ENCODE results near the gene GPC1.

GPC1 gene

DNA sequence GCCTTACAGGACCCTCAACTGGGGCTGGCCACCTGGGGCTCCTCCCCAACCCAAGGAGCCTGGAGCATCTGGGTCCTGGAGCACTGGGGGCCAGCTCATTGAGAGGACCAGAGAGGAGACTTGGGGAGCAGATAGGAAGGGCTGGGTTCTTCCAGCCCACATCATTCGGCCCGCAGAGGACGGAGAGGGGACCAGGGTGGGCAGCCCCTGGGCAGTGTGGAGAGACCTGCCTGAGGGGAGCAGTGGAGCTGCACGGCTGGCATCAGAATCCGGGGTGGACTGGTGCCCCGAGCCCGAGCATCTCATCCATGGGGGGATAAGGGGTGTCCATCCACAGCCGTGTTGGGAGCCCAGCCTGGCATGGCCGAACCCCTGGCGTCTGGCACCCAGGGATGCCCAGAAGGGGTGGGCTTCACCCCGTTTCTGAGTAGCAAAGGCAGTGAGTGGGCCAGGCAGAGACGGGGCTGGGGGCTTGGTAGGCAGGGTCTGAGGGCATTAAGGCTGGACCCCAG is 11.3 kb downstream of the GPC1 start:
- DNase-seq = no peak

DNA sequence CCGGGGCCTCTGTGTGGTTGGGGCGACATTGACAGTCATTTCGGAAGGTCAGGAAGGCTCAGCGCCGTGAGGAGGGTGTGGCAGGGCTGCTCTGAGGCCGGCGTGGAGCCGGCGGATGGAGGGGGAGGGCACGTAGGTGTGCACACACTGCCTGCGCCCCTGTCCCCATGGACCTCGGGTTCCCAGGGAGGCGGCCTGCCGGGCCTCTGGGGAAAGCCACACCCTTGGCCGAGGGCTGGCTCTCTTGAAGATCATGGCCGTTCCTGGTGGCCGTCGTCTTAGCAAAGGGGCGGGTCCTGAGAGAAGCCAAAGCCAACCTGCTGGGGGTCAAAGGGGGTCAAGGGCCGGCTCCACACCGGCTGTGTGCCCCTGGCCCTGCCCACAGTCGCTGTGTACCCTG is 11.9 kb downstream of the GPC1 start:
- no peak for DNase-seq

DNA sequence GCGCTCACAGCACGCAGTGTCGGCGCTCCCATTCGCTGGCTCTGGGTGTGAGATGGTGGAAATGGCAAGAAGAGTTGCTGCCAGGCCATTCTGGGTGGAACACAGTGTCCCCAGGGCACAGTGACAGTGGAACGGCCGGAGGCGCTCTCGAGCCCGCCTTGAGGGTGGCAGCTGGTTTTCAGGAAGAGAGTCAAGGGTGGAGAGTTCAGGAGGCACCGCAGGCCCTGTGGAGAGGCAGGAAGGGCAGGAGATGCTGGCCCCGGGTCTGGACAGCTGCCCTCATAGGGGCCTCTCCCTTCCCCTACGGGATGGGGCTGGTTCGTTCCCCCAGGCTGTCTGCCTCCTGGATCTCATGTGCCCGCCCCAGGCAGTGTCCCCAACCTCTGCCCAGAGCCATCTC is 12.5 kb downstream of the GPC1 start:
- DNase-seq = no peak

DNA sequence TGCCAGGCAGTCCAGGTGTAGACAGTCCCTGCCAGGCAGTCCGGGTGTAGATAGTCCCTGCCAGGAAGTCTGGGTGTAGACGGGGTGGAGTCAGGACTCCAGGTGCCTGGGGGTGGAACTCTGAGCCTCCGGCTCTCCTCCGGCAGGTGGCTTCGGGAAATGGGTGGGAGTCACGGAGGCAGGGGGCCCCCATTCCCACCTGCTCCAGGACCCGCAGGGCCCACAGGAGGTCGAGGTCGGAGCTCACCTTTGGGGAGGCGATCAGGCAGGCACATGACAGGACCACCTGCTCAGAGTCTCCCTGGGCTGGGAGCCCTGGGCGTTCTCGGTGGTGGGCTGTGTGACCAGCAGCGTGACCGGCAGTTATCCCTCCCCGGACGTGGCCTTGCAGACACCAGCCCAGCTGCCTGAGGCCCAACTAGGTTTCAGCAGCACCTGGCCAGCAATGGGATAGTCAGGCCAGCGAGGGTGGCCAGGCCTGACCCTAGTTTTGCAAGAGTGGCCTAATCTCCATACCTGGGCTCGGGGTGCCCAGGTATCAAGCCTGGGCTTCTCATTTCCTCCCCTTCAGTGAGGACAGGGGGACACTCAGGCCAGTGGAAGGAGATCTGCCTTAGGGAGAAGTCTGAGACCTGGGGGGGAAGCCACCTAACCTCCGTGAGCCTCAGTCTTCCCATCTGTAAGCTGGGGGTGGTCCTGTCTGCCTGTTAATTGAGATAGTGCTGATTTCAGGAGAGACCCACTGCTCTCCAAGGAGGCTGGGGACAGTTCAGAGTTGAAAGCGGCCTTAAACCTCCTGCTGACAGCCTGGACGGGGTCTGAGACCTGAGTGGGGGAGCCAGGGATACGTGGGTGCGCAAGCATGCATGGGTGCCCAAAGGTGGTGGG is 13.2 kb downstream of the GPC1 start:
- no peak for DNase-seq

DNA sequence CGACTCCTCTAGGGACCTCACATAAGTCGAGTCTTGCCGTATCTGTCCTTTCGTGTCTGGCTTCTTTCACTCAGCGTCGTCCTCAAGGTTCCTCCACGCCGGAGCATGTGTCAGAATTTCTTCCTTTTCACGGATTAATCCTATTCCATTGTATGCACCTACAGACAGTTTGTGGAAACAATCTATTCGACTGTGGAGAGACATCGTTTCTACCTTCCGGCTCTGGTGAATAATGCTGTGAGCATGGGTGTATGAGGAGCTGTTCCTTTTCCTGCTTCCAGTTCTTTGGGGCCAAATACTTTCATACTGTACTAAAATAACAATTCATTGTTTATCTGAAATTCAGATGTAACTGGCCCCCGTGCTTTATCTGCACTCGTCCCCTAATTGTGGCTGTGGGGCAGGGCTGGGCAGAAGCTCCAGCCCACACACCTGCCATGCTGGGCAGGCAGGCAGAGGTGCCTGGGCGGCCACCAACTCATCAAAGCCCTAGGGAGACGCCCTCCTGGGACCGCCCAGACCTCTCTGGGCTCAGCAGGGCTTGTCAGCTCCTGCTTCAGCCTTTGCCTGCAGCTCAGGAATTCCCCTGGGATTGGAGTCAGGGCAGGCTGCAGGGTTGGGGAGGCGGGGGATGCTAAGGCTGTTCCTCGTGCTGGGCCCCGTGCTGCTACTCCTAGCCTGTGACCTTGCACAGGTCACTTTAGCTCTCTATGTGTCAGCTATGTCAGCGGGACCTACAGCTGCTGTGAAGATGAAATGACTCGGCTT is 14.5 kb downstream of the GPC1 start:
- no peak for DNase-seq

DNA sequence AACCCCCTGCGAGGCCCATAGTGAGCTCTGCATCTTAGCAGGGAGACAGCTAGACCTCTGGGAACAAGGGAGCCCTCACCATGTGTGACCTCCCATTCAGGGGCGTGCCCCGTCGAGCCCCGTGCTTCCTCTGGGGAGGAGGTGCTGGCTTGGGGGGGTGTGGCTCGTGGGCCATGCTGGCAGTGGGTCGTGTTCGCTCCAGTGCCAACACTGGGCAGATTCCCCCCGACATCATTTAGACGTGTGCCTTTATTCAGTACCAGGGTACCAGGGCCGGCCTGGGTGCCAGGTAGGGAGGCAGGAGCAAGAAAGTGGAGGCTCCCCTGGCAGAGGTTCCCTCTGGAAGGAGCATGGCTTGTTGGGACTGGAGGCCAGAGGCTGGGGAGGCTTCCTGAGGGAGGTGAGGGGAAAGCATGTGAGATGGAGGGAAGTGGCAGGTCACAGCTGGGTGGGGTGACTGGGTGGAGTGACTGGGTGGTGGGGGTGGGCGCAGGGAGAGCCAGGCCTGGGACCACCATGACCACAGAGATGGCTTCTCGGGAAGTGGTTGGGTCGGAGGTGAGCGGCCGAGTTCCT is 15.2 kb downstream of the GPC1 start:
- no peak for DNase-seq

DNA sequence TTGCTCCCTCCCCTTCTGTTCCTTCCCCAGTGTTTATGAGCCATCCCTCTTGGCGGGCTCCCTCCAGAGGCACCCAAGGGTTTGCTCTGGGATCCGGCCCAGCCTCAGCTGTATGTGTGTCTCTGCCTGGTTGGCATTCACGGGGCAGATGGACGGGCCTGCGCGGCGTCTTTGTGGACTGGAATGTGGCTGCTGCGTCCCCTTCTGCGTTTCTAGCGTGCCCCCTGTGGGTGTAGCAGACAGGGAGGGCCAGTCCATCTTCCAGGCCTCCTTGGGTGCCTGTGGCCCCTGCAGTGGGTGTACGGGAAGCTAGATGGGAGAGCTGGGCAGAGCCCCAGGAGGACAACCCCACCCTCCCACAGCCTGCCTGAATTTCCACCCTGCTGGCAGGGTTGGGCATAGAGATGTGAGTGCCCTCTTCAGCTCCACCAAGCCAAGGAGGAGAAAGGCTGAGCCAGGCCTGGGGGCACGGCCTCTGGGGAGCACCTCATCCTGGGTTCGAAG is 15.7 kb downstream of the GPC1 start:
- DNase-seq = no peak

DNA sequence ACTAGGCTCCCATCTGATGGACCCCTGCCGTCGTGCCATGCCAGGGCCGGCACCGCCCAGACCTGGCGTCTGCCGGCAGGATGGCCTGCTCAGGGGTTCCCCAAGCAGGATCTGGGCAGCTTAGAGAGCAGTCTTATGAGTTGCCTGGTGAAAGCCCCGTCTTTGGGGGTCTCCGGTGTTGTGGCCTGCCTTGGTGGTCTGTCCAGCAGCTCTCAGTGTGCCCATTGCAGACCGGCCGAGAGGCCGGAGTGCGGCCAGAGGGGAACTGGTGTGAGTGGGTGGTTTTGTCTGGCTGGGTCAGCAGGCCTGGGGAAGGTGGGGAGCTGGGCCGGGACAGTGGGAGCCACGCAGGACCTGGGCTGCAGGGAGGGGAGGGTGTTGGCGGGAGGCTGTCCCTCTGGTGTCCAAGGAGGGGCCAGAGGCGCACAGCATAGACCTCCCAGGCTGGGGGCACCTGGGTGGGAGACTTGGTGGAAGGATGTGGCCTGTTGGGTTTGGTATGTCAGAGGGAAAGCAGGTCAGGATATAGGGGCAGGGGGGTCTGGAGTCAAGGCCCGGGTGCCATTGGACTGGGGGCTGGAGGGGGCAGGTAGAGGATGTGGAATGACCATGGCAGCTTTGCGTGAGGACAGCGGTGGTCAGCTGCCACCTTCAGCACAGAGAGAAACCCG is 16.5 kb downstream of the GPC1 start:
- DNase-seq = no peak

DNA sequence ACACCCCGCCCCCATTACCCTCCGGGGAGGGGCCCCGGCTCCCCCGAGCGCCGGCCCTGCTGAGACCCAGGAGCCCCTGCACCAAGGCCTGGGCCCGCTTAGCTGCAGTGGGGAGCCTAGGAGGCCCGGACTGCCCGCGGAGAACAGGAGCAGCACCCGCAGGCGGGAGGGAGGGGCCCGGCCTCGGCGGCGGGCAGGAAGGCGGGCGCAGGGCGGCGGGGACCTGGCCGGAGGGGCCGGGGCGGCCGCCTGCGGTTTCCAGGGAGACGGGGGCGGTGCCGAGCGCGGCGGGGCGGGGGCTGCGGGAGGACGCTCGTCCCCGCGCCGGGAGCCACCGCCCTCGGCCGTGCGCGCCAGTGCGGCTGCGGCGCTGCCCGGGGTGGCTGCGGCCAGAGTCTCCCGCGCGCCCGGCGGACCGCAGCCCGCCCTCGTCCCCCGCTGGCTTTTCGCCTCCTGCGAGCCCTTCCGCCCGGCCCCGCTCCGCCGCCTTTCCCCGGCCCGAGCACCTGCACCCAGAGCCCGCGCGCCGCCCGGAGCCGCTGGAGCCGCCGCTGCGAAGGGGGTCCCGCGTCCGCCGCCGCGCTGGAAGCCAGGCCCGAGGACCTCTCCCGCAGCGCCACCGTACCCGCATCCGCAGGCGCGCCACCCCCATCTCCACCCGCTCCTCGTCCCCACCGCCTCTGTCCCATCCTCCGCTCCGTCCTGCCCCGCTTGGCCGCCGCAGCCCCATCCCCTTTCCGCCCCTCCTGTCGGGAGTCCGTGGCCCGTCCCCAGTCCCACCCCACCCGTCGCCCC is 17.2 kb downstream of the GPC1 start:
- DNase-seq = peak; percentile 15

DNA sequence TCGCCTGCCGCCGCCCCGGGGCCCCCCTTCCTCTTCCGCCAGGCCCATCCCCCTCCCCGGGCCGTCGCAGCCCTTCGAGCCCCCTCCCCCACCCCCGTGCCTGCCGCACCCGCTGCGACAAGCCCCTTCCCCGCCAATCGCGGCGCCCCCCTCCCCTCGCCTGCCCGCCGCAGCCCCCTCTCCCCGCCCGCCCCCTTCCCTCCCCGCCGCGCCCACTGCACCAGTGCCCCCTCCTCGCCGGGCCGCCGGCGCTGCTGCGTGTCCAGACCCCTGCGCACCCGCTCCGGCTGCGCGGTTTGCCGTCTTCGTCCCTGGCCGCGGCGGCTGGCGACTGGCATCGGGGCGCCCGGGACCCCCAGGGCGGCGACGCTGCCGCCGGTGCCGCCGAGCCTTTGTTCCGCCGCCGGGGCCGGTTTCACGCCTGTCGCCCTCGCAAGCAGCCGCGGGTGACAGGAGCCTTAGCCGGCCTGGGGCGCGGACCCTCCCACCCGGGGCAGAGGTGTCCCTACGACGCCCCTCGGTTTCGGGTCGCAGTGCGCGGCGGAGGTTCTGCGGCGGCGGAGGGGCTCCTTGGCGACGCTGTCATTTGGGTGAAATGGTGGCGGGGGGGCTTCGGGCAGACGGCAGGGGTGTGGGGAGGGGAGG is 18.1 kb downstream of the GPC1 start:
- DNase-seq = no peak

DNA sequence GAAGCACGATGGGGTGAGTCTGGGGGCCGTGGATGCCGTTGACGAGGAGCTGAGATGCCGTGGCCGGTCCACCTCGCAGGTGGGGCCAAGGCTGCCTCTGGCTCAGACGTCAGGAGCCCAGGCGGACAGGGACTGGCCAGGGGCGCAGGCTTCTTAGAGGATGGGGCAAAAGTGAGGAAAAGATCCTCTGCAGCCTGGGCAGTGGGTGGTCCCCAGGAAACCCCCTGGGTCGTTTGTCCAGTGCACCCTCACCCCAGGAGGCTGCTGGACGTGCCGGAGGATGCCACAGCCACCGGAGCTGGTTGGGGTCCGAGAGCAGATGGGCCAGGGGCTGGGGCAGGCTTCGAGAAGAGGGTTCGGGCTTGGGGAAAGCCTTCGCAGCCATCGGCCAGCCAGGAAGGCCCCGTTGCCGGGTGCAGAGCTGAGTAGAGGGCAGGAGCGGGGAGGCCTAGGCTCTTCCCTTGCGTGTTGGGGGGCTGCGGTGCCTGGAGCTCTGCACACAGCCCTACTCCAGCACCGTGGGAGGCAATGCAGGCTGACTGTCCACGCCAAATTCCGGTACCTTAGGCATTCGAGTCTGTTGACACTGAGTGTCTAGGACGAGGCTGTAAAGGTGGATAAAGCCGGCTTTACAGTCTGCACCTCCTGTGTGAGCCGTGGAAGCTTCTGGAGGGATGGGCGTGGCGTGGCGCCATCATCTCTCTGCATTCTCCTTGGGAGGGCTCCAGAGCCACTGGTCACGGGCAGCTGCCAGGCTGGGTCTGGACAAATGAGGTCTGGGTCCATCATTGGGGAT is 18.8 kb downstream of the GPC1 start:
- DNase-seq = no peak

DNA sequence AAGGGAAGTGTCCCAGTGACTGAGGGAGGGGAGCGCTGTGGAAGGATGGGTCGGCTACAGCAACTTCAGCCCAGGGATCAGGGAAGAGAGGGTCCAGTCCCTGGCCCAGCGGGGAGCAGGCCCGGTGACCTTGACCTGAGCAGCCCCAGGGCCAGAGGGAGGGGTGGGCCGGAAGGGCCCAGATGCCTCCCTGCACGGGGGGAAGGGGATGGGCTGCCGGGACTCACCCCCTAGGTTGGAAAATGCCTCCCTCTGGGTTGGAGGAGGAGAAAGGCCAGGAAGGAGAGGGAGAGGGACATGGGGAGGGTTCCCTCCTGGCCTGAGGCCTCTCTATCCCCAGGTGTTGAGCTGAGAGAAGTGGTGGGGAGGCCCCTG is 19.8 kb downstream of the GPC1 start:
- no peak for DNase-seq

DNA sequence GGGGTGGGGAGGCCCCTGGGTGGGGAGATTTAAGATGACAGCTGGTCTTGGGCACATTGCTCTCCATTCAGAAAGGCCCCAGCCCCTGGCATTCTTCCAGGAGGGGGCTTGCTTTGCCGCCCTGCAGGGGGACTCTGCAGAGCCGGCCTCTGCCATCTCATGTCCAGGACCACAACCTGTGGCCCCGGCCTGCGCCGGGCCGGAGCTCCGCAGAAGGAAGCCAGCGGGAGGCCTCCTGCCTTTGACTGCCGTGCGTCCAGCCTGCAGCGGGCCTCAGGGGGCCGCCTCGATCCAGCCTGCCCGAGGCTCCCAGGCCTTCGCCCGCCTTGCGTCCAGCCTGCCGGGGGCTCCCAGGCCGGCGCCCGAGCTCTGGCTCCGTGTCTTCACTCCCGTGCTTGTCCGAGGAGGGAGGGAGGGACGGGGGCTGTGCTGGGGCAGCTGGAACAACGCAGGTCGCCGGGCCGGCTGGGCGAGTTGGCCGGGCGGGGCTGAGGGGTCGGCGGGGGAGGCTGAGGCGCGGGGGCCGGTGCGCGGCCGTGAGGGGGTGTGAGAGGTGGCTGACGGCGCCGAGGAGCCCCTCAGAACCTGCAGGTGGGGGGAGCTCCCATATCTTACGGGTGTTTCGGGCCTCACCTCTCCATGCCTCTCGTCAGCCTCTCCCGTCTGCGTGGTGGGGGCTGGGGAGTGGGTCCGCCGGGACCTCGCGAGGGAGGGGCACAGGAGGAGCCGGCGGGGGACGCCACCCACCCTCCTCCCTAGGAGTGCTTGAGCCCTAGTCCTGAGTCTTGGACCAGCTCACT is 20.4 kb downstream of the GPC1 start:
- no peak for DNase-seq

DNA sequence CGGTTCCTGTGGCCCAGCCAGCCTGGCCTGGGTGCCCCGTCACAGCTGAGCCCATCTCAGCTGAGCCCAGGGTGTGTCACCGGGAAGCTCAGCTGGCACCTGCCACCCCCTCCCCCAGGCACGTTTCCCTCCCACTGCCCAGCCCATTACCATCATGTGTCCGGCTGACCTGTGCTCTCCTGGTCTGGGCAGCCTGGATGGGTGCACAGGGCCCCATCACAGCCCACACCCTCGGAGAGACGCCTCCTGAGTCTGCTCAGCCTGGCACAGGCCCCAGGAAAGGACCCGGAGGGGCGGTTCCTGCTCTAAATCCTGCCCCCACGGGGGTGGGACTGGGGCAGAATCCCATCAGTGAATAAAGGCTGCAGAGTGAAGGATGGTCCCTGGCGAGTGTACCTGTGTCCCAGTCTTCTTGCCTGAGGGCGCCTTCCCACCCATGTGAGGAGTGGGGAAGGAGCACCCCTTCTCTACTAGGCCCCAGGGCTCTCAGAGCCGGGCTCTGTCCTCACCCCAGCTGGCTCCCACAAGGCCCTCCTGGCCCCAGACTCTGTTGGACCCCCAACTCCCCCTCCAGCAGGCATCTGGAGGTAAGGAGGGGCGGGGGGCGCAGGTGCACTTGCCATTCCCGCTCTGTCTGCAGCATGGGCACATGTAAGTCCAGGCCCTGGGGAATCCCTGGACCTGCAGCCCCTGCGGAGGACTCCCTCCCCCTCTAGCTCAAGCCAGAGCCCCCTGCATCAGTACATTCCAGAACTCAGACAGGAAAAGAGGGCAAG is 21.2 kb downstream of the GPC1 start:
- no peak for DNase-seq

DNA sequence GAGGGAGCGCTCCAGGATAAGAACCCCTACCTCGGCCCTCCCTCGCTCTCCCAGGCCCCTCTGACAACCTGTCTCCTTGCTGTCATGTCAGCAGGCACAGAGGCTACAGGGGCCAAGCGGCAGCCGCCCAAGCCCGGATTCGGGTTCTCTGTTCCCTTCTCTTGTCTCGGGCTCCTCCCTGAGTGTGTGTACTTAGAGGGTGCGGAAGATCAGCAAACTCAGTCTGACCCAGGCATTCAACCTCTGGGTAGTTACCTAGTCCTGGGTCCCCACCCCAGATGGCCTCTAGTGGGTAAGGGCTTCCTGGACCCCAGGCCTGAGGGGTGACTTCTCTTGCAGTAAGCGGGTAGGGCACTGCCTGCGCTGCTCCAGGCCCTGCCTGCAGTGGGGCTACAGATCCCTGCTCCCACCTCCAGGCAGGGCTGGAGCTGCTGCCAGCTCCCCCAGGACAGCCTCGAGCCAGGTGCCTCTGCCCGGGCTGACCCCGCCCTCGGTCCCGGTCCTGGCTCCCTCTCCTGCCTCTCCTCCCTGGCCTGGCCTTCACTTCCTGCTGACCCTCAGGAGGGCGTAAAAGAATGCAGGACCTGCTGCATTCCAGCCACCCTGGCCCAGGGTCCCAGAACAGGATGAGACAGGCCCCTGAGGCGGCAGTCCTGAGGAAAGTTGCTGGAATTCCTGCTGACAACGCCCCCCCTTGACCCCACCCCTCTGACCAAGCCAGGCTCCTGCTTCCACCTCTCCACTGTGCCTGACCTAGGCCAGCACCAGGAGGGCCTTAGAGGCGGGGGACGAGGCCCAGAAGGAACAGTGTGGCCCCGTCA is 22.0 kb downstream of the GPC1 start:
- no peak for DNase-seq

DNA sequence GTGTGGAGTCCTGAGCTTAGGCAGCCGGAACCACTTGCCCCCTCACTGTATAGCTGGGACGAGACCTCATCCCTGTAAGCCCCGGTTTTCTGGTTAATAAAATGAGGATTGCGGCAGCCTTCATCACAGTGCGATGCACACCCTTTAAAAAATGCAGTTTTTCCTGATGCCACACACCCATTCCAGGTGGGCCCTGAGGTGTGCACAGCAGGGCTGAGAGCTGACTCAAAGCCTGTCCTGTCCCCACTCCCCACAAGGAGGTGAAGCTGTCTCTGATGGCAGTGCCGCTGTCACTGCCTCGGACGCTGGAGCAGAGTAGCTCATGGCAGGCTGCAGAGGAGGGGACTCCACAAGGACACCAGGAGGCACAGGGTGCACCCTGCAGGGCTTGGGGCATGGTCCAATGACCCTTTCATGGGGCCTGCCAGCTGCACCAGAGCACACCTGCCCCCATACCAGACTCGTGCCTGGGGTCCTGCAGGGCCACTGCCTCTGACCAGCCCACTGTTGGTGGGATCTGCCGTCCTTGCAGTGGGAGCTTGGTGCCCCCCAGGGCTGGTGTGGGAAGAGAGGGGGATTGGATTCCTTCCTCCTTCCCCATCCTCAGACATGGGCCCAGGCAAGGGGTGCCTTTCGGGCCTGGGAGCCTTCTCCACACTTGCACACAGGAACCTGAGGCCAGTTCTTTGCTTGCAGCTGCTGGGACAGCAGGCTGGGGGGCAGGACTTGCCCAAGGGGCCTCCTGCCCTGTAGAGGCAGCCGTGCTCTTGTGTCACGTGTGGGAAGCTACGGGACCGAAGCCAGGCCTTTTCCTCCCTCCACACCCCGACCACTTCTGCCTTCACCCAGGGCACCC is 22.8 kb downstream of the GPC1 start:
- no peak for DNase-seq

DNA sequence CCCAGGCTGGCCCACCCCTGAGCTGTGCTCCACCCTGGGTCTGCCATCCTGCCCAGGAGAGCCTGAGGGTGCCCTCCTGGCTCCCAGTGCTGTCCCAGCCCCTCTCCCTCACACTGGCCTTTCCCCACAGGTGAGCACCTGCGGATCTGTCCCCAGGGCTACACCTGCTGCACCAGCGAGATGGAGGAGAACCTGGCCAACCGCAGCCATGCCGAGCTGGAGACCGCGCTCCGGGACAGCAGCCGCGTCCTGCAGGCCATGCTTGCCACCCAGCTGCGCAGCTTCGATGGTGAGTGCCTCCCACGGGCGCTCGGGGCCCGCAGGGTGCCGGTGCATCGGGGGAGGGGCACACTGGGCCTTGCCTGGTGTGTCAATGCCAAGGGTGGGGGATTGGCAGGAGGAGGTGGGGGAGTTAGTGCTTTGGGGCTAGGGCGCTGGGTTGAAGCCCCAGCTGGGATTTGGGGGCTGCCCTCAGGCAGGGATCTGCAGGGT is 23.5 kb downstream of the GPC1 start:
- DNase-seq = no peak

Measured in amniotic stem cell (primary cell).